H9 (cell line): ENCODE measurements around the gene TENM3. TPM values are rescaled to one million over a fixed set of nuclear protein-coding genes. Genes with fewer than 3 reads are reported as not detected.

ENCODE experiments used
- DNase-seq: peaks from one replicate; pipeline ENCODE4 v3.0.0-alpha.2; 2017
- H2AFZ ChIP-seq: one replicate; pipeline ENCODE4 v1.6.1; 2013; ENCODE audit warnings: mild to moderate bottlenecking, low read length, control low read depth, moderate library complexity
- H2AK5ac ChIP-seq: 2 replicates; pipeline ENCODE4 v1.6.1; 2013; ENCODE audit warnings: low read length, control low read depth, mixed read lengths; ENCODE audit not compliant: insufficient read length
- H2BK120ac ChIP-seq: one replicate; pipeline ENCODE4 v1.6.1; 2013; ENCODE audit warnings: low read depth, mild to moderate bottlenecking, low read length, control low read depth, inconsistent platforms; ENCODE audit not compliant: poor library complexity, severe bottlenecking
- H2BK12ac ChIP-seq: 2 replicates; pipeline ENCODE4 v1.6.1; 2013; ENCODE audit warnings: low read length, control low read depth, mixed read lengths, low read depth; ENCODE audit not compliant: insufficient read length
- H2BK15ac ChIP-seq: 2 replicates; pipeline ENCODE4 v1.6.1; 2013; ENCODE audit warnings: low read depth, low read length, control low read depth
- H2BK20ac ChIP-seq: one replicate; pipeline ENCODE4 v1.6.1; 2013; ENCODE audit warnings: low read depth, mild to moderate bottlenecking, low read length, control low read depth, inconsistent platforms; ENCODE audit not compliant: poor library complexity, severe bottlenecking
- H2BK5ac ChIP-seq: 2 replicates; pipeline ENCODE4 v1.6.1; 2013; ENCODE audit warnings: low read length, control low read depth, mixed read lengths; ENCODE audit not compliant: insufficient read length
- H3K14ac ChIP-seq: 2 replicates; pipeline ENCODE4 v1.6.1; 2013; ENCODE audit warnings: low read length, control low read depth; ENCODE audit not compliant: insufficient read depth
- H3K18ac ChIP-seq: 2 replicates; pipeline ENCODE4 v1.6.1; 2013; ENCODE audit warnings: low read depth, mild to moderate bottlenecking, mixed read lengths, low read length, control low read depth; ENCODE audit not compliant: insufficient read length
- H3K23ac ChIP-seq: 2 replicates; pipeline ENCODE4 v1.6.1; 2013; ENCODE audit warnings: low read length, control low read depth, mixed read lengths, low read depth; ENCODE audit not compliant: insufficient read length
- H3K23me2 ChIP-seq: 2 replicates; pipeline ENCODE4 v1.6.1; 2013; ENCODE audit warnings: low read depth, mild to moderate bottlenecking, mixed read lengths, low read length, control low read depth; ENCODE audit not compliant: insufficient read length, poor library complexity, severe bottlenecking
- H3K27ac ChIP-seq: 2 replicates; pipeline ENCODE4 v1.5.1; 2013; ENCODE audit warnings: low read length, control low read depth, mixed read lengths, low read depth; ENCODE audit not compliant: insufficient read length
- H3K27me3 ChIP-seq: 2 replicates; pipeline ENCODE4 v1.6.1; 2013; ENCODE audit warnings: low read length, control low read depth, inconsistent platforms; ENCODE audit not compliant: insufficient read depth
- H3K4ac ChIP-seq: 2 replicates; pipeline ENCODE4 v1.6.1; 2013; ENCODE audit warnings: low read depth, mild to moderate bottlenecking, control low read depth, inconsistent platforms, low read length, moderate library complexity
- H3K4me1 ChIP-seq: 2 replicates; pipeline ENCODE4 v1.6.1; 2013; ENCODE audit warnings: low read length, control low read depth, inconsistent platforms; ENCODE audit not compliant: insufficient read depth
- H3K4me2 ChIP-seq: 2 replicates; pipeline ENCODE4 v1.6.1; 2013; ENCODE audit warnings: low read length, control low read depth, mixed read lengths; ENCODE audit not compliant: insufficient read length, insufficient read depth
- H3K56ac ChIP-seq: 2 replicates; pipeline ENCODE4 v1.6.1; 2013; ENCODE audit warnings: low read depth, mild to moderate bottlenecking, mixed read lengths, low read length, control low read depth; ENCODE audit not compliant: insufficient read length
- H3K79me1 ChIP-seq: 2 replicates; pipeline ENCODE4 v1.6.1; 2013; ENCODE audit warnings: low read depth, mild to moderate bottlenecking, moderate library complexity, low read length, control low read depth, inconsistent platforms; ENCODE audit not compliant: insufficient read depth, poor library complexity, severe bottlenecking
- H3K79me2 ChIP-seq: 2 replicates; pipeline ENCODE4 v1.6.1; 2013; ENCODE audit warnings: low read length, control low read depth, inconsistent platforms; ENCODE audit not compliant: insufficient read depth
- H3K9ac ChIP-seq: 2 replicates; pipeline ENCODE4 v1.6.1; 2013; ENCODE audit warnings: low read length, control low read depth, mixed read lengths; ENCODE audit not compliant: insufficient read length; ENCODE audit errors: extremely low read depth
- H3K9me3 ChIP-seq: one replicate; pipeline ENCODE4 v1.6.1; 2013; ENCODE audit warnings: low read depth, low read length, inconsistent platforms; ENCODE audit not compliant: control insufficient read depth
- H3T11ph ChIP-seq: one replicate; pipeline ENCODE4 v1.6.1; 2013; ENCODE audit warnings: mild to moderate bottlenecking, low read length, control low read depth, inconsistent platforms
- H4K20me1 ChIP-seq: one replicate; pipeline ENCODE4 v1.6.1; 2013; ENCODE audit not compliant: control insufficient read depth, insufficient read length, insufficient read depth
- H4K5ac ChIP-seq: 2 replicates; pipeline ENCODE4 v1.6.1; 2013; ENCODE audit warnings: low read depth, mild to moderate bottlenecking, mixed read lengths, low read length, control low read depth; ENCODE audit not compliant: insufficient read length
- H4K8ac ChIP-seq: replicated peaks from 2 replicates; pipeline ENCODE4 v1.6.1; 2013; ENCODE audit warnings: low read length, control low read depth, mixed read lengths, low read depth; ENCODE audit not compliant: insufficient read length
- H4K91ac ChIP-seq: 2 replicates; pipeline ENCODE4 v1.6.1; 2013; ENCODE audit warnings: low read depth, mild to moderate bottlenecking, moderate library complexity, mixed read lengths, low read length, control low read depth; ENCODE audit not compliant: insufficient read length
- H3K27ac Mint-ChIP-seq, 3 experiments: 2 replicates in 2 of 3; 3 replicates in 1 of 3; pipeline ENCODE4 v1.8.0; 2020 to 2021; ENCODE audit warnings: mixed read lengths in 3 of 3, mild to moderate bottlenecking in 1 of 3, moderate library complexity in 1 of 3
- H3K27me3 Mint-ChIP-seq: 2 replicates; pipeline ENCODE4 v1.8.0; 2021; ENCODE audit warnings: low read depth, mild to moderate bottlenecking, moderate library complexity, mixed read lengths
- H3K36me3 Mint-ChIP-seq, 3 experiments: 2 replicates in 2 of 3; 3 replicates in 1 of 3; pipeline ENCODE4 v1.8.0; 2020 to 2021; ENCODE audit warnings: low read depth in 3 of 3, mixed read lengths in 3 of 3; ENCODE audit not compliant: insufficient read depth in 1 of 3
- H3K4me1 Mint-ChIP-seq, 2 experiments: 2 replicates each; pipeline ENCODE4 v1.8.0; 2020; ENCODE audit warnings: mixed read lengths in 2 of 2
- H3K4me3 Mint-ChIP-seq, 2 experiments: 2 replicates in 1 of 2; 3 replicates in 1 of 2; pipeline ENCODE4 v1.8.0; 2020 to 2021; ENCODE audit warnings: mild to moderate bottlenecking in 2 of 2, mixed read lengths in 2 of 2, moderate library complexity in 1 of 2
- H3K9me3 Mint-ChIP-seq, 2 experiments: 2 replicates in 1 of 2; 3 replicates in 1 of 2; pipeline ENCODE4 v1.8.0; 2020; ENCODE audit warnings: mild to moderate bottlenecking in 2 of 2, mixed read lengths in 2 of 2, moderate library complexity in 1 of 2
- WGBS: extraction: QIAGEN DNeasy Blood & Tissue Kit; methylation state at CpG from one replicate; pipeline ENCODE4 v1.1.7; 2013; ENCODE audit warnings: missing lambda C conversion rate, low lambda C conversion rate, mixed read lengths; ENCODE audit not compliant: insufficient read length; ENCODE audit errors: extremely low coverage; 5-methylcytosine and 5-hydroxymethylcytosine counted together
- total RNA-seq: library from RNA; stranded (reverse); gene quantifications from 2 replicates; pipeline ENCODE4 v1.2.1, GENCODE V29; 2021
- TF ChIP-seq, protein P1 (sequence below): fragments of 200-600 bp; sonication (generic); conservative IDR thresholded peaks from 3 replicates; pipeline ENCODE4 v1.8.0; 2021; ENCODE audit warnings: antibody characterized with exemption, mild to moderate bottlenecking

Gene TENM3
- total RNA-seq, 1 experiment from 2014 or later = 49.6 TPM

GRCh38 chr4:182292612-182293011 lies 49.4 kb downstream of the TENM3 start:
- Mint-ChIP-seq H3K36me3 (no peaks in the 10 kb centered on the region), H3K4me3 (no peak overlapping the region), H3K9me3 (no peaks in the 10 kb centered on the region), H3K4me1 (peaks cover 20 to 22% of the 10 kb centered on the region in 2 experiments), H3K27me3 (no peaks in the 10 kb centered on the region), H3K27ac (no peak overlapping the region)
- no peak overlapping the region for H2BK15ac ChIP-seq
- H3K14ac ChIP-seq = no peak overlapping the region
- no peak overlapping the region for H2BK20ac ChIP-seq
- H3K4ac ChIP-seq = no peak overlapping the region
- no peak overlapping the region for H4K8ac ChIP-seq
- TF ChIP-seq, protein P1, sequence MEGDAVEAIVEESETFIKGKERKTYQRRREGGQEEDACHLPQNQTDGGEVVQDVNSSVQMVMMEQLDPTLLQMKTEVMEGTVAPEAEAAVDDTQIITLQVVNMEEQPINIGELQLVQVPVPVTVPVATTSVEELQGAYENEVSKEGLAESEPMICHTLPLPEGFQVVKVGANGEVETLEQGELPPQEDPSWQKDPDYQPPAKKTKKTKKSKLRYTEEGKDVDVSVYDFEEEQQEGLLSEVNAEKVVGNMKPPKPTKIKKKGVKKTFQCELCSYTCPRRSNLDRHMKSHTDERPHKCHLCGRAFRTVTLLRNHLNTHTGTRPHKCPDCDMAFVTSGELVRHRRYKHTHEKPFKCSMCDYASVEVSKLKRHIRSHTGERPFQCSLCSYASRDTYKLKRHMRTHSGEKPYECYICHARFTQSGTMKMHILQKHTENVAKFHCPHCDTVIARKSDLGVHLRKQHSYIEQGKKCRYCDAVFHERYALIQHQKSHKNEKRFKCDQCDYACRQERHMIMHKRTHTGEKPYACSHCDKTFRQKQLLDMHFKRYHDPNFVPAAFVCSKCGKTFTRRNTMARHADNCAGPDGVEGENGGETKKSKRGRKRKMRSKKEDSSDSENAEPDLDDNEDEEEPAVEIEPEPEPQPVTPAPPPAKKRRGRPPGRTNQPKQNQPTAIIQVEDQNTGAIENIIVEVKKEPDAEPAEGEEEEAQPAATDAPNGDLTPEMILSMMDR = no peak
- H3K23me2 ChIP-seq = no peaks in the 10 kb centered on the region
- no peak overlapping the region for H4K91ac ChIP-seq
- no peak overlapping the region for H2BK120ac ChIP-seq
- H4K20me1 ChIP-seq = no peaks in the 10 kb centered on the region
- H3K27ac ChIP-seq = no peak overlapping the region
- H3K18ac ChIP-seq = no peak overlapping the region
- no peak overlapping the region for H3K4me2 ChIP-seq
- no peak overlapping the region for H3K9ac ChIP-seq
- no peak overlapping the region for H2AK5ac ChIP-seq
- no peaks in the 10 kb centered on the region for H3K79me2 ChIP-seq
- H3K23ac ChIP-seq = no peak overlapping the region
- no peaks in the 10 kb centered on the region for H3K27me3 ChIP-seq
- H3K56ac ChIP-seq = no peak overlapping the region
- no CpG with 5 or more reads among the region's 4 CpGs for WGBS
- H2AFZ ChIP-seq = no peak overlapping the region
- H2BK12ac ChIP-seq = no peak overlapping the region
- H2BK5ac ChIP-seq = no peak overlapping the region
- DNase-seq = no peak
- H3K4me1 ChIP-seq = peaks cover 8% of the 10 kb centered on the region; the same call in 1 of the 2 replicates
- H3K9me3 ChIP-seq = no peaks in the 10 kb centered on the region
- no peak overlapping the region for H3T11ph ChIP-seq
- no peak overlapping the region for H4K5ac ChIP-seq
- H3K79me1 ChIP-seq = no peaks in the 10 kb centered on the region
